Fibroblast of skin of left biceps (primary cell): ENCODE results near the gene CLEC16A.
"Not testable (repeated sequence)": the region's sequence is repeated elsewhere in the genome, so short reads cannot be mapped to it uniquely, and the experiment has no call there.

Experiments used
- DNase-seq, 2 experiments: peaks; one replicate each; pipeline ENCODE4 v3.0.0-alpha.2; 2013; ENCODE audit warnings: low read depth in 2 of 2

The CLEC16A gene

GRCh38 chr16:11098601-11099390, 154.4 kb downstream of the CLEC16A start:
- DNase-seq = no peak

- DNase-seq = no peak
Observed at GRCh38 chr16:11099672-11100205, 155.4 kb downstream of the CLEC16A start.

GRCh38 chr16:11100239-11100750, 155.9 kb downstream of the CLEC16A start:
- DNase-seq = peak; percentile 53 to 57

GRCh38 chr16:11101283-11101682, 156.9 kb downstream of the CLEC16A start:
- no peak for DNase-seq

- no peak for DNase-seq
Observed at GRCh38 chr16:11101695-11102522, 157.5 kb downstream of the CLEC16A start.

GRCh38 chr16:11102523-11102898, 158.1 kb downstream of the CLEC16A start:
- DNase-seq = no peak

- not testable (repeated sequence) for DNase-seq
Observed at GRCh38 chr16:11103301-11103700, 158.9 kb downstream of the CLEC16A start.

- no peak for DNase-seq
Observed at GRCh38 chr16:11104168-11105037, 160.0 kb downstream of the CLEC16A start.

- peak; percentile 82 to 86 for DNase-seq
Observed at GRCh38 chr16:11105038-11105903, 160.9 kb downstream of the CLEC16A start.

GRCh38 chr16:11106726-11107125, 162.4 kb downstream of the CLEC16A start:
- DNase-seq = no peak

GRCh38 chr16:11107780-11108465, 163.6 kb downstream of the CLEC16A start:
- no peak for DNase-seq

GRCh38 chr16:11108466-11108805, 164.1 kb downstream of the CLEC16A start:
- no peak for DNase-seq

GRCh38 chr16:11109566-11109965, 165.2 kb downstream of the CLEC16A start:
- no peak for DNase-seq

GRCh38 chr16:11111150-11111549, 166.8 kb downstream of the CLEC16A start:
- DNase-seq = no peak

- no peak for DNase-seq
Observed at GRCh38 chr16:11111856-11112634, 167.7 kb downstream of the CLEC16A start.

GRCh38 chr16:11112723-11113348, 168.5 kb downstream of the CLEC16A start:
- no peak for DNase-seq

GRCh38 chr16:11114366-11115164, 170.2 kb downstream of the CLEC16A start:
- no peak for DNase-seq
